Muscle layer of colon (tissue), 2 donors: ENCODE data around the gene SEC11A.
"Not testable (repeated sequence)": the region's sequence is repeated elsewhere in the genome, so short reads cannot be mapped to it uniquely, and the experiment has no call there.

ENCODE experiments used
- H3K27ac ChIP-seq: one replicate; pipeline ENCODE4 v1.7.0; 2013; ENCODE audit warnings: low read depth, mild to moderate bottlenecking, low read length, moderate library complexity
- H3K27me3 ChIP-seq, 2 donors: one replicate each; pipeline ENCODE4 v1.7.0; 2013; ENCODE audit warnings: low read length in 2 of 2, mild to moderate bottlenecking in 2 of 2; ENCODE audit not compliant: insufficient read depth in 2 of 2, control insufficient read depth in 1 of 2
- H3K36me3 ChIP-seq: one replicate; pipeline ENCODE4 v1.7.0; 2013; ENCODE audit warnings: mild to moderate bottlenecking, low read length; ENCODE audit not compliant: insufficient read depth
- H3K4me1 ChIP-seq: one replicate; pipeline ENCODE4 v1.7.0; 2013; ENCODE audit warnings: mild to moderate bottlenecking, low read length; ENCODE audit not compliant: insufficient read depth
- H3K4me3 ChIP-seq, 2 donors: one replicate each; pipeline ENCODE4 v1.7.0; 2013; ENCODE audit warnings: low read length in 2 of 2, low read depth in 1 of 2, mild to moderate bottlenecking in 1 of 2, moderate library complexity in 1 of 2
- H3K9ac ChIP-seq: one replicate; pipeline ENCODE4 v1.7.0; 2013; ENCODE audit warnings: low read length
- H3K9me3 ChIP-seq: one replicate; pipeline ENCODE4 v1.7.0; 2013; ENCODE audit warnings: mild to moderate bottlenecking, low read length
- donor health status: abdominal sarcoma.
- donor health status: Adenocarcinoma of cecum.

The SEC11A gene

DNA sequence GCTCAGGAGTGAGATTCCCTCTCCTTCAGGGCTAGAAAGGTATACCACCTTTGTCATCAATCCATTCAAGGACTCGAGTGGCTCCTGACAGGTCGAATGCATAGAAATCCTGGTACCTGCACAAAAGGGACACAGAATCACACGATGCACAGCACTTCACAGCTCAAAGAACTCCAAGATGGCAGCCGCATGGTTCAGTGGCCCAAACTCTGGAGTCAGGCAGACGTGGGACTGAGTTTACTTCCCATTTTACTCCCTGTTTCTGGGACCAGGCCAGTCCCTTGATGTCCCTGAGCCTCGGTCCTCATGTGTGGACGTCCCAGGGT, 62.4 kb downstream of the SEC11A start:
- no peaks in the 10 kb centered on the region for H3K27me3 ChIP-seq
- H3K9me3 ChIP-seq, result no peaks in the 10 kb centered on the region
- peaks cover 28% of the 10 kb centered on the region for H3K4me1 ChIP-seq

DNA sequence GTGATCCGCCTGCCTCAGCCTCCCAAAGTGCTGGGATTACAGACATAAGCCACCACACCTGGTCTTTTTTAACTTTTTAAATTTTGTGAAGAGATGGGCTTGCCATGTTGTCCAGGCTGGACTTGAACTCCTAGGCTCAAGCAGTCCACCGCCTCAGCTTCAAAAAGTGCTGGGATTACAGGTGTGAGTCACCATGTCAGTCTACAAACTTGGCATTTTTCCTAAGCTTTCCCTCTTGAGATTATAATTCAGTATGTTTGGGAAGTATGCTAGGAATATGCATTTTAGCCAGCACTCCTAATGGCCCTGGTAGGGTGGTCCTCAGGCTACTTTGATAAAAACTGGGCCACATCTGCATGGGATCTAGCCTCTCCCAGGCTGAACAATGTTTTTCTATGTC, 66.2 kb downstream of the SEC11A start:
- H3K27ac ChIP-seq, result no peak overlapping the region
- H3K9me3 ChIP-seq, result no peaks in the 10 kb centered on the region
- peaks cover 17% of the 10 kb centered on the region for H3K4me1 ChIP-seq
- H3K4me3 ChIP-seq, result no peak overlapping the region
- no peaks in the 10 kb centered on the region for H3K27me3 ChIP-seq
- peaks cover 61% of the 10 kb centered on the region for H3K36me3 ChIP-seq
- no peak overlapping the region for H3K9ac ChIP-seq

More for the DNA sequence above, 62.4 kb downstream of the SEC11A start:
- Histone ChIP-seq H3K4me3 (peak overlapping the region; percentile 34 to 90), H3K27ac (peak overlapping the region; percentile 96), H3K36me3 (peaks cover 25% of the 10 kb centered on the region), H3K9ac (peak overlapping the region; percentile 69)

DNA sequence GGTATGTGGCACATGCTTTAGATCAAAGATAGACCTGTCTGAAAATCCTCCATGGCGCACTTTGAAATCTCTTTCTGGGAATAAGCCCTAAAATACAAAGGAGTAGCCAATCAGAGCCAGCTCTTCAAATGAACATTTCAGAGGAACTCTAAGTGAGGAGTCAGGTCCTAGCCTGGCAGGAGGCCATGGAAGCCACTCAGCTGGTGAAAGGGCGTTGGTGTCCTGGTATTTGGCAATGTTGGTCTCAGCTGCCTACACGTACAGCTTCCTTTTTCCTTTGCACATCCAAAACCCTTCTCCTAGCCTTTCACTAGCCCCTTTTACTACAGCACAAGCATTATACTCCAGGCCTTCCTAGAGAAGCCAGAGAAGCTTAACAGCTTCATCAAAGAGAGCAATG, 67.4 kb downstream of the SEC11A start:
- Histone ChIP-seq H3K9me3 (no peaks in the 10 kb centered on the region), H3K27ac (no peak overlapping the region), H3K27me3 (no peaks in the 10 kb centered on the region), H3K4me1 (peaks cover 15% of the 10 kb centered on the region), H3K9ac (no peak overlapping the region), H3K4me3 (no peak overlapping the region), H3K36me3 (peaks cover 61% of the 10 kb centered on the region)

DNA sequence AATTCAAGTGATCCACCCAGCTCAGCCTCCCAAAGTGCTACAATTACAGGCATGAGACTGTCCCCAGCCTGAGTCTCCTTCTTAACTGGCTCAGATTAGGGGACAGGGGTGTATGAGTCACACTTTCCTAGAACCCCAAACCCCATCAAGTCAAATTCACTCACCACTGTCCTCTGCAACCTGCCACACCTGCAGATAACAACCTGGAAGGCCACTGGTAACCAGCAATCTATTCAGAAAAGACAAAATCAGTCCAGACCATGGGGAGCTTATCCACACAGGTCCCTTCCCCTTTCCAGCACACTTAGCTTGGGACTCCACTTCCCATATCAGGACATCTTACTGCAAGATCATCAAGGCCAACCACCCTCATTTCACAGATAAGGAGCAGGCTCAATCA, 68.2 kb downstream of the SEC11A start:
- Histone ChIP-seq H3K4me3 (no peak overlapping the region), H3K27ac (no peak overlapping the region), H3K27me3 (no peaks in the 10 kb centered on the region), H3K4me1 (peaks cover 6% of the 10 kb centered on the region), H3K9ac (no peak overlapping the region), H3K9me3 (no peaks in the 10 kb centered on the region), H3K36me3 (peaks cover 69% of the 10 kb centered on the region)

DNA sequence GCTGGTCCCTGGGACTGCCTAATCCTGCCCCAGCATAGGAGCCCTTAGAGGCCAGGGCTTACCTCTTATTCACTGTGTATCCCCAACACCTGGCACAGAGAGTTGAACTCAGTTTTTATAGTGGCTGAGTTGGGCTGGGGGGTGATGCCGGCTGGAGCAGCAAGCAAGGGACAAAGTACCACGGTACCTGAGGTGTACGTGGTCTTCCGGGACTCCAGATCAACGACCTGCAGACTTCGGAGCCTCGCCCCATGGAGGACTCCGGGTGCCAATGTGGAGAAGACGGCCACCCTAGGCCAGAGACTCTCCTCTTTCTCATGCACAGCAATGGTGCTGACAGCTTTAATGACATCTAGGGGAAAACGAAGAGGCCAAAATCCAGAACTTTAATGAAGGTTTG, 69.9 kb downstream of the SEC11A start:
- Histone ChIP-seq H3K36me3 (peaks cover 76% of the 10 kb centered on the region), H3K4me1 (no peaks in the 10 kb centered on the region), H3K9ac (no peak overlapping the region), H3K4me3 (no peak overlapping the region), H3K27ac (no peak overlapping the region), H3K9me3 (no peaks in the 10 kb centered on the region), H3K27me3 (no peaks in the 10 kb centered on the region)

DNA sequence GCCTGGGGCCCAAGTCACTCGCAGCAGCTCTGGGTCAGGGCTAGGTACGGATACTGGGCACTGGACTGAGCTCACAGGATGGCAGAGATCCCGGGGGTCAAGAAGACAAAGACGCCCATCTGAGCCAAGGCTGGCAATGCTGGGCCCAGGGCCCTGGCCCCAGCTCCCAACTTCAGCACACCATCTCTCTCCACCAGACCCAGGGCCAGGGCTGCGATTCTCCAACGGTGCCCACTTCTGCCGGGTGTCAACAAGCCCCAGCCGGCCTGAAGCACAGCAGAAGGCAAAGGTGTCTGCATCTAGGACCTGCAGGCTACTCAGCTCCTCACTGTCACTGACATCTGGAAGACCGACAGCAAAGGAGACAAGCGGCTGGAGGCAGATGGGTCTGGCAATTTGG, 70.4 kb downstream of the SEC11A start:
- peaks cover 80% of the 10 kb centered on the region for H3K36me3 ChIP-seq
- H3K4me1 ChIP-seq, result no peaks in the 10 kb centered on the region
- no peaks in the 10 kb centered on the region for H3K9me3 ChIP-seq
- H3K4me3 ChIP-seq, result no peak overlapping the region
- no peaks in the 10 kb centered on the region for H3K27me3 ChIP-seq
- H3K27ac ChIP-seq, result no peak overlapping the region
- H3K9ac ChIP-seq, result no peak overlapping the region

DNA sequence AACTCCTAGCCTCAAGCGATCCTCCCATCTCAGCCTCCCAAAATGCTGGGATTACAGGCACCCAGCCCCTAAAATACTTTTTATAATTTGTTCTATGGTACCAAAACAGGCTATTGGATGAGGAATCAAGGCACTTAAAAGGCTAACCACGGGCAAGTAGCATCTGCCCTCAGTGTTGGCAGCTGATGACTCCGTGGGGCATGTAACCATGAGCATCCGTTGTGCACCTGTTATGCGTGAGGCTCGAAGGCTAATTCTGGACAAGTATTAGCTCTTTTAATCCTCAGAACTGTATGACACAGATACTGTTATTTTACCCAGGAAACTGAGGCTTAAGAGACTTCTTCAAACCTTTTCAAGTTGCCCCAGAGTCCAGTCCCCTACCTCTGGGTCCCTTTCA, 72.1 kb downstream of the SEC11A start:
- no peaks in the 10 kb centered on the region for H3K4me1 ChIP-seq
- H3K27me3 ChIP-seq, result no peaks in the 10 kb centered on the region
- no peak overlapping the region for H3K27ac ChIP-seq
- H3K4me3 ChIP-seq, result no peak overlapping the region
- H3K9ac ChIP-seq, result no peak overlapping the region
- peaks cover 83% of the 10 kb centered on the region for H3K36me3 ChIP-seq
- no peaks in the 10 kb centered on the region for H3K9me3 ChIP-seq

DNA sequence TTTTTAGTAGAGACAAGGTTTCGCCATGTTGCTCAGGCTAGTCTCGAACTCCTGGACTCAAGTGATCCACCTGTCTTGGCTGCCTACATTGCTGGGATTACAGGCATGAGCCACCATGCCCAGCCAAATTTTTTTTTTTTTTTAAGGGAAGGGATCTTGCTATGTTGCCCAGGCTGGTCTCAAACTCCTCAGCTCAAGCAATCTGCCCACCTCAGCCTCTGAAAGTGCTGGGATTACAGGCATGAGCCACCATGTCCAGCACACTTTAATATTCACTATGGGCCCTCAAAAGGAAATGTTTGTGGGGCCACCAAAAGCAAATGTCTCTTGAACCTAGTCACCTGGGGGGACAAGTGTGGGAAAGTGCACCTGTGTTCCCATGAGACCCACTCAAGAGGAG, 73.3 kb downstream of the SEC11A start:
- H3K4me1 ChIP-seq, H3K4me3 ChIP-seq, H3K9ac ChIP-seq, H3K9me3 ChIP-seq, H3K27ac ChIP-seq, H3K27me3 ChIP-seq: not testable (repeated sequence)
- peaks cover 80% of the 10 kb centered on the region for H3K36me3 ChIP-seq

DNA sequence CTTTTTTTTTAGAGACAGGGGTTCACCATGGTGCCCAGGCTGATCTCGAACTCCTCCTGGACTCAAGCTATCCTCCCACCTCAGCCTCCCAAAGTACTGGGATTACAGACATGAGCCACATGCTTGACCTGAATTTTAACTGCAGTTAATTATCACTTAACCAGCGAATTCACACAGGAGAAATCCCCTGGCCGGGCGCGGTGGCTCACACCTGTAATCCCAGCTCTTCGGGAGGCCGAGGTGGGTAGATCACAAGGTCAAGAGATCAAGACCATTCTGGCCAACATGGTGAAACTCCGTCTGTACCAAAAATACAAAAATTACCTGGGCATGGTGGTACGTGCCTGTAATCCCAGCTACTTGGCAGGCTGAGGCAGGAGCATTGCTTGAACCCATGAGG, 74.1 kb downstream of the SEC11A start:
- H3K27me3 ChIP-seq, H3K4me1 ChIP-seq, H3K9ac ChIP-seq, H3K4me3 ChIP-seq, H3K27ac ChIP-seq, H3K9me3 ChIP-seq: not testable (repeated sequence)
- peaks cover 76% of the 10 kb centered on the region for H3K36me3 ChIP-seq

DNA sequence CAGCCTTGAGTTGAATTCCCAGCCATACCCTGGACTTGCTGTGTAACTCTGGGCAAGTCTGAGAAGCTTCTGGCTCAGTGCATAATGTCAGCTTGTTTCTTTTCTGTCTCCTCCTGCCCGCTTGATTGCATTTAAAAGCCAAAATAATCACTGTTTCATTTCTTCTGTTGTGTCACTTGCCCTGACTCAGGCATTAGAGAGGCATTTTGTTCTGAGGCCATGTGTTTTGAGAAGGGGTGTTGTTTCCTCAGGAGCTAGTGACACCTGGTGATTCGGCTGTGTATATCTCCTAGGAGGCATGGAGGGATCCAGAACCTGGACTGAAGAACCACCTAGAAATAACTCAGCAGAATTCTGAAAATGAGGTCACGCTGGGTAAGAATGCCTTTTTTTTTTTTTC, 77.8 kb downstream of the SEC11A start:
- no peak overlapping the region for H3K9ac ChIP-seq
- no peaks in the 10 kb centered on the region for H3K9me3 ChIP-seq
- H3K27me3 ChIP-seq, result no peaks in the 10 kb centered on the region
- H3K4me3 ChIP-seq, result no peak overlapping the region
- peaks cover 16% of the 10 kb centered on the region for H3K4me1 ChIP-seq
- no peak overlapping the region for H3K27ac ChIP-seq
- H3K36me3 ChIP-seq, result peaks cover 60% of the 10 kb centered on the region

DNA sequence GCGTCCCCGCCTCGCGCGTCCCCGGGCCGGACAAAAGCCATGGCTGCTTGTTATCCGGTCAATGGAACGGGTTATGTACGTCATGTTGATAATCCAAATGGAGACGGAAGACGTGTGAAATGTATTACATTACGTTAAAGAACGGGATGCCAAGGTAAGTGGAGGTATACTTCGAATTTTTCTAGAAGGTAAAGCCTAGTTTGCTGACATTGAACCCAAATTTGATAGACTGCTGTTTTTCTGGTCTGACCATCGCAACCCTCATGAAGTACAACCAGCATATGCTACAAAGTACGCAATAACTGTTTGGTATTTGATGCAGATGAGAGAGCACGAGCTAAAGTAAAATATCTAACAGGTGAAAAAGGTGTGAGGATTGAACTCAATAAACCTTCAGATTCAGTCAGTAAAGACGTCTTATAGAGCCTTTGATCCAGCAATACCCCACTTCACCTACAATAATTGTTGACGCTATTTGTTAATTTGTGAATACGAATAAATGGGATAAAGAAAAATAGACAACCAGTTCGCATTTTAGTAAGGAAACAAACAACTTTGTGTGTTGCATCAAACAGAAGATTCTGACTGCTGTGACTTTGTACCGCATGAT, 81.6 kb downstream of the SEC11A start:
- Histone ChIP-seq H3K27ac (peak overlapping the region; percentile 85), H3K4me3 (peak overlapping the region; percentile 78 to 88), H3K36me3 (peaks cover 25% of the 10 kb centered on the region), H3K9ac (peak overlapping the region; percentile 41), H3K4me1 (peaks cover 35% of the 10 kb centered on the region), H3K27me3 (no peaks in the 10 kb centered on the region), H3K9me3 (no peaks in the 10 kb centered on the region)

DNA sequence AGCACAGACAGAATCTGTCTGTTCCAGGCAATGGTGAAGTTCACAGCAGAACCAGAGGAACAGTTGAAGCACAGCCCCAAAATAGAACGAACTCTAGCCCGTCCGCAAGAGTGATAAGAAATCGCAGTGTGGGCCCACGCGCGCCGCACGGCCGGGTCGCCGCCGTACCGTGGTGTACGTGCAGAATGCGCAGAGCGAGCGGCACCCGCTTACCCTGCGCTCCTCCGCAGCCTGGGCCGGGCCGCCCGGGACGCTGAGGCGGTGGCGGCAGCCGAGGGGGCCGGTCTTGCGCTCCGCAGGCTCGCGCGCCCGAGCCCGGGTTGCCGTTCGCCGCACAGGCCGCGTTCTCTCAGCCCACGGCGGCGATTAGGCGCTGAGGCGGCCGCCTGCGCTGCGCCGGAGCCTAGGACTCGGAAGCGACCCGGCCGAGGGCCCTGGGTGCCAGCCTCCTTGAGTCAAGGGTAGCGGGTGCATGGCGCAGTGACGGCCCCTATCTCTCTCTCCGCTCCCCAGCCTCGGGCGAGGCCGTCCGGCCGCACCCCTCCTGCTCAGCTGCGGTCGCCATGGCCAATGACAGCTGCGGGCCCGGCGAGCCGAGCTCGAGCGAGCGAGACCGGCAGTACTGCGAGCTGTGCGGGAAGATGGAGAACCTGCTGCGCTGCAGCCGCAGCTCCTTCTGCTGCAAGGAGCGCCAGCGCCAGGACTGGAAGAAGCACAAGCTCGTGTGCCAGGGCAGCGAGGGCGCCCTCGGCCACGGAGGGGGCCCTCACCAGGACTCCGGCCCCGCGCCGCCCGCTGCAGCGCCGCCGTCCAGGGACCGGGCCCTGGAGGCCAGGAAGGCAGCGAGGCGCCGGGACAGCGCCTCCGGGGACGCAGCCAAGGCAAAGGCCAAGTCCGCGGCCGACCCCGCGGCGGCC, 82.4 kb downstream of the SEC11A start:
- Histone ChIP-seq H3K4me3 (peak overlapping the region; percentile 78 to 88), H3K27ac (peak overlapping the region; percentile 85), H3K36me3 (peaks cover 20% of the 10 kb centered on the region), H3K4me1 (peaks cover 35% of the 10 kb centered on the region), H3K27me3 (no peaks in the 10 kb centered on the region), H3K9ac (peak overlapping the region; percentile 51), H3K9me3 (no peaks in the 10 kb centered on the region)
